Right atrium auricular region (tissue), 2 donors: ENCODE measurements around the gene SIDT1. TPM values are rescaled to one million over a fixed set of nuclear protein-coding genes. Genes with fewer than 3 reads are reported as not detected.

Experiments used
- DNase-seq: peaks from one replicate; pipeline ENCODE4 v3.0.0-alpha.2; 2019; ENCODE audit warnings: low spot score
- H3K27ac ChIP-seq, 2 donors: fragments of 200-600 bp; sonication (generic); 1 replicate in 1 of 2; 2 replicates in 1 of 2; pipeline ENCODE4 v1.5.1; 2016 to 2019
- H3K27me3 ChIP-seq, 2 donors: fragments of 200-600 bp; sonication (generic); one replicate each; pipeline versions ENCODE4 v1.5.1 to v1.6.0; 2017 to 2019
- H3K36me3 ChIP-seq: fragments of 200-600 bp; sonication (generic); one replicate; pipeline ENCODE4 v1.5.1; 2016
- H3K4me1 ChIP-seq, 2 donors: fragments of 200-600 bp; sonication (generic); one replicate each; pipeline versions ENCODE4 v1.5.1 to v1.6.0; 2017 to 2019
- H3K4me3 ChIP-seq, 2 donors: fragments of 200-600 bp; sonication (generic); 1 replicate in 1 of 2; 2 replicates in 1 of 2; pipeline ENCODE4 v1.5.1; 2017 to 2019; ENCODE audit warnings: mild to moderate bottlenecking in 1 of 2, moderate library complexity in 1 of 2
- H3K9me3 ChIP-seq, 2 donors: fragments of 200-600 bp; sonication (generic); one replicate each; pipeline ENCODE4 v1.5.1; 2019
- total RNA-seq, 2 donors: library from RNA; depleted of rRNA; stranded (reverse); fragments of >200 nt; gene quantifications; one replicate each; pipeline ENCODE4 v1.1.0, GENCODE V29; 2016
- TF ChIP-seq, protein P1 (sequence below), 2 donors: fragments of 200-600 bp; sonication (generic); IDR thresholded peaks; one replicate each; pipeline ENCODE4 v1.5.1; 2019; ENCODE audit warnings: antibody characterized with exemption in 2 of 2

Gene SIDT1
- total RNA-seq, 2 donors from 2014 or later, result 0.15 to 0.16 TPM

DNA sequence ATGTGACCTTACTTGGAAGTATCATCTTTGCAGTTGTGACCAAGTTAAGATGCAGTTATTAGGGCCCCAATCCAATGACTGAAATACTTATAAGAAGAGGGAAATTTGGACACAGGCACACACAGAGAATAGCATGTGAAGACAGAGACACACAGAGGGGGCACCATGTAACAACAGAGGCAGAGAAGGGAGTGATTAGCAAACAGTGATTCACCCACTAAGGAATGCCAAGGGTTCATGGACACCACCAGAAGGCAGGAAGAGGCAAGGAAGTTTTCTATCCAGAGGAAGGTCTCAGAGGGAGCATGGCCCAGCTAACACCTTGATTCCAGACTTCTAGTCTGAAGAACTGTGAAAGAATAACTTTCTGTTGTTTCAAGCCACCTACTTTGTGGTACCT, 25.0 kb downstream of the SIDT1 start:
- TF ChIP-seq, protein P1, sequence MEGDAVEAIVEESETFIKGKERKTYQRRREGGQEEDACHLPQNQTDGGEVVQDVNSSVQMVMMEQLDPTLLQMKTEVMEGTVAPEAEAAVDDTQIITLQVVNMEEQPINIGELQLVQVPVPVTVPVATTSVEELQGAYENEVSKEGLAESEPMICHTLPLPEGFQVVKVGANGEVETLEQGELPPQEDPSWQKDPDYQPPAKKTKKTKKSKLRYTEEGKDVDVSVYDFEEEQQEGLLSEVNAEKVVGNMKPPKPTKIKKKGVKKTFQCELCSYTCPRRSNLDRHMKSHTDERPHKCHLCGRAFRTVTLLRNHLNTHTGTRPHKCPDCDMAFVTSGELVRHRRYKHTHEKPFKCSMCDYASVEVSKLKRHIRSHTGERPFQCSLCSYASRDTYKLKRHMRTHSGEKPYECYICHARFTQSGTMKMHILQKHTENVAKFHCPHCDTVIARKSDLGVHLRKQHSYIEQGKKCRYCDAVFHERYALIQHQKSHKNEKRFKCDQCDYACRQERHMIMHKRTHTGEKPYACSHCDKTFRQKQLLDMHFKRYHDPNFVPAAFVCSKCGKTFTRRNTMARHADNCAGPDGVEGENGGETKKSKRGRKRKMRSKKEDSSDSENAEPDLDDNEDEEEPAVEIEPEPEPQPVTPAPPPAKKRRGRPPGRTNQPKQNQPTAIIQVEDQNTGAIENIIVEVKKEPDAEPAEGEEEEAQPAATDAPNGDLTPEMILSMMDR (IDR thresholded peaks at IDR 0.05), result no peak
- Histone ChIP-seq H3K27me3 (no peaks in the 10 kb centered on the region), H3K4me3 (no peak overlapping the region), H3K36me3 (no peaks in the 10 kb centered on the region), H3K4me1 (no peaks in the 10 kb centered on the region), H3K9me3 (no peaks in the 10 kb centered on the region), H3K27ac (no peak overlapping the region)
- DNase-seq, result no peak

DNA sequence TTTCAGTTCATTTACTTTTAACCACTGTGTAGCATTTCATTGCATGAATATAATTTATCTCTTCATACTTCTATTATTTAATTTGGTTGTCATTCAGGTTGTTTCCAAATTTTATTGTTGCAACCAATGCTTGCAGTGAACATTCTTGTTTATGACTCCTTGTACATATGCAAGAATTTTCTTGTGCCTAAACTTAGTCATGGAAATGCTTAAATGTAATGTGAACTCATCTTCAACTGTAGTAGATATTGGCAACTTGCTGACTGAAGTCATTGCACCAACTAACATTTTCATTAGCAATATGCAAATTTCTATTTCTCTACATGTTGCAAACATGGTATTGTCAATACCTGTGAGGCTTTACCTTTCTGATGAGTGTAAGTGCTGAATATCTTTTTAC, 26.7 kb downstream of the SIDT1 start:
- TF ChIP-seq, protein P1 (IDR thresholded peaks at IDR 0.05), result no peak
- Histone ChIP-seq H3K4me3 (no peak overlapping the region), H3K27me3 (no peaks in the 10 kb centered on the region), H3K36me3 (no peaks in the 10 kb centered on the region), H3K4me1 (no peaks in the 10 kb centered on the region), H3K27ac (no peak overlapping the region), H3K9me3 (no peaks in the 10 kb centered on the region)
- DNase-seq, result no peak

DNA sequence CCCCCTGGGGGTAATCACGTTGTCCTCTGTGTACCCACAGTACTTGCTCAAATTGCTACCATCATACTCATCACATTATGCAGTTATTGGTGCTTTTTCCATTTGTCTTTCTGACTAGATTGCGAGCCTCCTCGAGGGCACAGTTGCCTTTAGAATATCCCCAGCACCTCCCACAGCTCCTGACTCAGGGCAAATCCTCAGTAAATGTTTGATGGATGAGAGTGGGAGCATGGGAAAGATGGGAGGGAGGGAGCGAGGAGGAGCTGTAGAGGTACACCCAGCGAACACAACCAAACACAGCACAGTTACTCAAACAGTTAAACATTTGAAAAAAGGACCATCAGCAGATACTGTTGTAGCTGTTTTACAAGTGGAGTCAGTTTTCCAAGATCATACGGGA, 27.9 kb downstream of the SIDT1 start:
- Histone ChIP-seq H3K4me1 (no peaks in the 10 kb centered on the region), H3K4me3 (no peak overlapping the region), H3K27ac (no peak overlapping the region), H3K36me3 (no peaks in the 10 kb centered on the region), H3K9me3 (no peaks in the 10 kb centered on the region), H3K27me3 (no peaks in the 10 kb centered on the region)
- TF ChIP-seq, protein P1 (IDR thresholded peaks at IDR 0.05), result no peak
- DNase-seq, result no peak

DNA sequence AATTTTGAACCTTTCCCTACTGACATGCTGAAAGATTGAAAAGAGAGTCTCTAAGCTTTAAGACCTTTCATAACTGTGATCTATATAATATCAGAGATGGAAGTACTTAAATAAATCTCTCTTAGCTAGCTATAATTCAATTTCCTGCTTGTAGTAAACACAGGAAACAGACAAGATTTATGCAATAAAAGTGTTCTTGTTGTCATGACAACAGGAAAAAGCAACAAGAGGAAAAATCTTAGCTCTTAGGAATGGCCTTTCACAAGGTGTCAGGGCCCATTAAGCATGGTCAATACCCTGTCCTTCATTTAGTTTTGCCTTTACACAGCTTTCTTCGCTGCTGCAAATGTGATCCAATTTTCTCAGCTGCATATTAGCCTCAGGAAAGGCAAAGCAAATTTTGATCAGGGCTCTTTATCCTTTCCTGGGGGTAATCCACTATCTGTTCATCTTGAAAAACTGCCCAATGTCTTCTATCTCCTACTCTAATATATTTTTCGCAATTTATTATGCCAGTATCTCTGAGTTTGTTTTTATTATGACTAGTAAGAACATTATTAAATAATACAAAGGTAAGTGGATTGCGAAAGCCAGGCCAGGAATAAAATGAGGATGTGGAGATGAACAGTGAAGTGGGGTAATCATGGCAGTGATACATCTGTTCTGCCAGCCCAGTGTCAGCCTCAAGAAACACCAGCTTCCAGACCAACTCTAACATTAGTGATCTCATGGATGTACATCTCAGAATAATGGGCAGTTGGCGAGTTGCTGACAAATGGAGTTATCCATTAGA, 28.7 kb downstream of the SIDT1 start:
- Histone ChIP-seq H3K4me3 (no peak overlapping the region), H3K27ac (no peak overlapping the region), H3K27me3 (no peaks in the 10 kb centered on the region), H3K9me3 (no peaks in the 10 kb centered on the region), H3K36me3 (no peaks in the 10 kb centered on the region), H3K4me1 (no peaks in the 10 kb centered on the region)
- no peak for DNase-seq
- TF ChIP-seq, protein P1 (IDR thresholded peaks at IDR 0.05), result no peak

DNA sequence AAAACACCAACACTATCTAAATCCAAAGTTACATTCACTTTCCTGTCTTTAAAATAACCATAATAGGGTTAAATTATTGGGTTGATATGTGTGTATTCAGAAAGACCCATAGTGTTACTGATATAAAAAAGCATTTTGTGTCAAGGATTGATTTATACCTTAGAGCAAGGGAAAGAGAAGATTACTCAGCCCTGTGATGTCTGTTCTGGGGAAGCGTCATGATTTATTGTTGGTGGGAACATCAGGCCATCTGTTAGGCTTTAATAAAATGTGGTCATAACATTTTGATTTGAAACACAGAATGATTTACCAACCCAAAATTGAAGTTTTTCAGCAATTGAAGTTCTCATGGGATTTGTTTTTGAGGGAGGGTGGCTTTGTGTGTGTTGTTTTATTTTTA, 33.2 kb downstream of the SIDT1 start:
- Histone ChIP-seq H3K4me1 (no peaks in the 10 kb centered on the region), H3K4me3 (no peak overlapping the region), H3K9me3 (no peaks in the 10 kb centered on the region), H3K27me3 (no peaks in the 10 kb centered on the region), H3K27ac (no peak overlapping the region), H3K36me3 (no peaks in the 10 kb centered on the region)
- DNase-seq, result no peak
- TF ChIP-seq, protein P1 (IDR thresholded peaks at IDR 0.05), result no peak

DNA sequence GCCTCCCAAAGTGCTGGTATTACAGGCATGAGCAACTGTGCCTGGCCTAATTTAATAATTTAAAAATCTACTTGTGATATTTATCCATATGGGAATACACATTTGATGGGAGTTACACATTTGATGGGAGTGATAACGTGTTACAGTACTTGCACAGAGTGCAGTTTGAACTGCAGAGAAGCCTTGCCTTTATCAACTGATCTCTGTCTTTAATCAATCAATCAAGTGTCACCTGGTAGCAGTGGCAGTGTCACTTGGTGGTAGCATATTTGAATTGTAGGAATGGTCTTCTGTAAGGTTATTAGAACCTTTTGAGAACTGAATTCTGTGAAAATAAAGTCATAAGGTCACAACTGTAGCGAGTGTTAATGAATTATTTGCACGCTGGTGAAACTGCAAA, 37.8 kb downstream of the SIDT1 start:
- no peaks in the 10 kb centered on the region for H3K27me3 ChIP-seq
- H3K9me3 ChIP-seq, result no peaks in the 10 kb centered on the region
- DNase-seq, result no peak
- no peak overlapping the region for H3K27ac ChIP-seq
- H3K4me1 ChIP-seq, result no peaks in the 10 kb centered on the region
- H3K4me3 ChIP-seq, result no peak overlapping the region
- H3K36me3 ChIP-seq, result no peaks in the 10 kb centered on the region
- TF ChIP-seq, protein P1 (IDR thresholded peaks at IDR 0.05), result no peak
